GM18873 (cell line): ENCODE results near the gene ARHGAP4.

Experiments
- ATAC-seq: cut with Tn5 transposase; IDR thresholded peaks from one replicate; pipeline ENCODE4 v1.9.1; 2021; ENCODE audit warnings: mild to moderate bottlenecking, moderate library complexity, moderate number of reproducible peaks; ENCODE audit not compliant: unreplicated experiment, low FRiP score

Gene ARHGAP4

GRCh38 chrX:153947009-153947769 lies 21.1 kb upstream of the ARHGAP4 start:
- peak; percentile 69 for ATAC-seq

DNA sequence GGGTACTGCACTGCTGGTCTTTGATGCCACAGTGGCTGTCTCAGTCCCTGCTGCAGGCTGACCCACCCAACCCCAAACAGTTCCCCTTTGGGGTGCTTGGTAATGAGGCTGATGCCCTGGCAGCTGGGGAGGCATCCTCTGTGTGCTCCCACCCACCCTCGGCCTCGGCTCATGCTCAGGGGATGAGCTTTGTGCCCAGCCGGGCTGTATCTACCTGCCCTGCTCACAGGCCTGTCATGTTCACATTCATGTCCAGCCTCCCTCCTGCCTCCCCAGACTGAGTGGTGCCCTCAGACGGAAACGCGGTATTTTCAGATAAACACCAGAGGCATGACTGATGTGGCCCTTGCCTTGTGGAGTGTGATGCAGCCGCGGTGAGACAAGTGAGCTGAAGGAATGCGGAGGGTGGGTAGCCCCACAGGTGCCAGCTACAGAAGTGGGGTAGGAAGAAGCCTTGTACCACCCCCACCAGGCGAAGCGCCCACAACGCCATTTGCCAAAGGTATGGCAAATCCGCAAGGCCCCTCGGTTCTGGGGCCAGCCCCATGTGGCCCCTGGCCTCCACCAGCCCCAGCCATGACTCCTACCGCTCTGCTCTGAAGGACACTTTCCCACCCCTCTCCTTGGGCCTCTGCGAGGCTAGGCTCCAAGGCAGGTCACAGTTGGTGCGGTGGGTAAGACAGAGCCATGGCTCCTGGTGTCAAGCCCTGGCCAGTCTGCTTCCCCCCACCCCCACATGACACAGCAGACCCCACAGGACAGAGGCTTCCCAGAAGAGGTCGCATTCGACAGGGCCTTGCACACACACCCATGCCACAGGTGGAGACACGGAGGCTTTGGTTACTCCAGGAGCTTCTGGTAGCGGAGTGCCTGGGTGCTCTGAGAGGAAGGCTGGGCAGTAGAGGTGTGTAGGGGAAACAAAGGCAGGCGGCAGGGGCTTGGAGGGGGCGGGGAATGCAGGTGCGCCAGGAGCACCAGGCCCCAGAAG lies 20.2 kb upstream of the ARHGAP4 start:
- ATAC-seq: no peak

- no peak for ATAC-seq
These were observed 18.7 kb upstream of the ARHGAP4 start for GRCh38 chrX:153944800-153945150.

GRCh38 chrX:153944140-153944799 lies 18.2 kb upstream of the ARHGAP4 start, which contains the start of gene RENBP:
TSS of gene RENBP (minus strand) at chrX:153944643. CDS start at chrX:153944610, 33 bp downstream.
- no peak for ATAC-seq

- no peak for ATAC-seq
These were observed 15.5 kb upstream of the ARHGAP4 start for GRCh38 chrX:153941336-153942252.

DNA sequence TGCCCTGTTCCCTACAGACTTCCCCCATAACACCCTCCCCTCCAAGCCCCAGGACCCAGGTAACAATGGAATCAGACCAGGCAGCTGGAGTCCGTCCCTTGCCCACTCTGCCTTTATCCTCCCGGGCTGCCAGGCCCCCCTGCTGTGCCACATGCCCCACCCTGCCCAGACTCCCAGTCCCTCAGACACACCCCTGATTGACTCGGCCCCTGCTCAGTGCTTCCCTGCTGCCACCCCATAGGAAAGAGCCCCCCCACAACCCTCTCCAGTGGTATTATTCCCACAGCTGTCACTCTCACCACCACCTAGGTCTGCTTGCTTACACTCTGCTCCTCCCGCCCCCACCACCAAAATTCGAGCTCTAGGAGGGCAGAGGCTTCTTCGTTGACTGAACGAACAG lies 13.5 kb upstream of the ARHGAP4 start:
- ATAC-seq: no peak

- no peak for ATAC-seq
These were observed 12.2 kb upstream of the ARHGAP4 start for GRCh38 chrX:153938226-153938786.

DNA sequence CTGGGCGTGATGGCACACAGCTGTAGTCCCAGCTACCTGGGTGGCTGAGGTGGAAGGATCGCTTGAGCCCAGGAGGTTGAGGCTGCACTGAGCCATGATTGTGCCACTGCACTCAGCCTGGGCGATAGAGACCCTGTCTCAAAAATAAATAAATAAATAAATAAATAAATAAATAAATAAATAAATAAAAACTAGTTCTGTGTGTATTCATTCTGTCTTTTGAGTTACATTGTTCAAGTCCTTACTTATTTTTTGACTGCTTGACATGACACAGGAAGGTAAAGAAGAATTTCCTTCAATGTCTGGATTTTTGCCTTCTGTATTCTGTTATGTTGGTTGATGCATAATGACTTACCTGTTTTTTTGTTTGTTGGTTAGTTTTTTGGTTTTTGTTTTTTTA lies 11.0 kb upstream of the ARHGAP4 start:
- no peak for ATAC-seq

GRCh38 chrX:153935326-153935851 lies 9.3 kb upstream of the ARHGAP4 start:
- peak; percentile 5 for ATAC-seq

- ATAC-seq: peak; percentile 65
These were observed 8.8 kb upstream of the ARHGAP4 start, which contains the start of gene NAA10 for GRCh38 chrX:153934762-153935325. TSS of gene NAA10 (minus strand) at chrX:153935037. CDS start at chrX:153934904, 133 bp downstream.

DNA sequence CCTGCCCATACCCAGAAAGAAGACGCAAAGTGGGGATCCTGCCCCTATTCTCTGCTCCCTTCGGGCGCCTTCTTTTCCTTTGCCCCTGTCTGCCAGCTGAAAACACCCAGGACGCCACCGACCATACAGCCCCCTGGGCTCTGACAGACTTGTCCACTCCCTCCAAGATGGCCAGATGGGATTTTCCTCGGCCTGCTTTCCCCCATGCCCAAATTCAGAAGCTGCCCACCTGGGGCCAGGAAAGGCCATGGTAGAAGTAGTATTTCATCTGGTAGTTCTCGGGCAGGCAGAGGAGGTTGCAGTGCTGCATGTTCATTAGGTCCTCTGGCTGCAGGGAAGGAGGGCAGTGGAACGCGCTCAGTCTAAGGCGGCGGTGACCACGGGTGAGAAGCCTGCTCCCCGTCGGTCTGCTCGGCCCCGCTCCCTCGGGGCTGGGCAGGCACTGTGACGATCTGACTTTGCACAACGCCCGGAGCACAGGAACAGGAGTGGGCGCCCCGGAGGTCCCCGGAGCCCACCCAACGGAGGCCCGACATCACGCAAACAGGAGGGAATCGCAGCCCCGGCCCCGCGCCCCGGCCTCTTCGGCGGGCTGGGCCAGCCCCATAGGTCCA lies 8.2 kb upstream of the ARHGAP4 start:
- peak; percentile 23 for ATAC-seq

- no peak for ATAC-seq
These were observed 7.7 kb upstream of the ARHGAP4 start for GRCh38 chrX:153933748-153934147.

- no peak for ATAC-seq
These were observed 6.3 kb upstream of the ARHGAP4 start for GRCh38 chrX:153932220-153932915.

GRCh38 chrX:153931748-153932147 lies 5.7 kb upstream of the ARHGAP4 start:
- no peak for ATAC-seq

DNA sequence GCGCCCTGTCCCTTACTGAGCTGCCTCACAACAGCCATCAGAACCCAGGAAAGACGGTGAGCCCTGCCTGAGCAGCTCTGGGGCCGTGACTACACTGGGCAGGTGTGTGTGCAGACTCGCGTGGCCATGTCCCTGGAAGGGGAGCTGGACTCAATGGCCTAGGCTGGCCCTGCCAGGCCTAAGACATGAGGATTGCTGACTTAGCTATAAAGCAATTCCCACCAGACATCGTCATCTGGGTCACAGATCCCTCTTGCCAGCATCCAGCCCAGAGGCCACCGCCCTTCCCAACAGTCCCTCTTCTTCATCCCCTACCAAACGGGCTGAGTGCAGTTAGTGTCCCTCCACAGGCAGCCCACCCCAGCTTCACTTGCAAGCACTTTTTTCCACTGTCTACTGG lies 5.1 kb upstream of the ARHGAP4 start:
- no peak for ATAC-seq

- no peak for ATAC-seq
These were observed 4.2 kb upstream of the ARHGAP4 start for GRCh38 chrX:153930011-153930910.

DNA sequence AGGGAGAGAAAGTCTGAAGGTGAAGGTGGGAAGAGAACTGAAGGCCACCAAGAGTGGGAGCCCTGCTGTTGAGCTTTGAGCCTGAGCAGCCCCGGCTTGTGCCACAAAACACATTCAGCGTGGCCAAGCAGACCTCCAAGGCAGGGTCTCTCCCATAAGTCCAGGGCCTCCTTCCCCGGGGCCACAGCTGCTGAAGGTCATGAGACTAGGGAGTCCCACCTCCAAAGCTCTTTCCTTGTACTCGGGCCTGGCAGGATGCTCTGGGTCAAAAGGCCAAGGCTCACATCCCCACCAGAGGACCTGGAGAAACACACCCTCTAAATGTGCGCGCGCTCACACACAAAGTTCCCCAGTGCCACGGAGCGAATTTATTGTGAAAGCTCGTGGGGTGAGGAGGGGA lies 3.5 kb upstream of the ARHGAP4 start:
- no peak for ATAC-seq
